ENCODE measurements around the gene SPECC1. TPM values are rescaled to one million over a fixed set of nuclear protein-coding genes. Genes with fewer than 3 reads are reported as not detected.

Gene SPECC1
- total and polyA plus RNA-seq, 2 of the 13 experiments (the other 11 are each of a cell fraction or from before 2014, with no cell fraction given) = 2.3 to 6.9 TPM

GRCh38 chr17:20094777-20095176 is 85.6 kb downstream of the SPECC1 start:
- ATAC-seq = no peak
- POLR2A ChIA-PET = interaction anchor here (1.0 kb wide), 1 partner anchor 102 kb away, joined by 4 read pairs; no protein-coding TSS in a partner anchor
- no peak for TF ChIP-seq MED13 (CRISPR knock-in tag; IDR thresholded peaks at IDR 0.05)
- no peak for TF ChIP-seq ZBTB4 (CRISPR knock-in tag; IDR thresholded peaks at IDR 0.05; ENCODE audit: borderline replicate concordance)
- no peak for TF ChIP-seq RBM22 (optimal IDR thresholded peaks at IDR 0.05; ENCODE audit: low read length)
- no peak for TF ChIP-seq ZBED4 (CRISPR knock-in tag; IDR thresholded peaks at IDR 0.05; ENCODE audit: borderline replicate concordance)
- no peak for TF ChIP-seq ZBTB38 (CRISPR knock-in tag; IDR thresholded peaks at IDR 0.05)
- no peak for TF ChIP-seq ZNF230 (CRISPR knock-in tag; IDR thresholded peaks at IDR 0.05)
- no peak for TF ChIP-seq RNF219 (CRISPR knock-in tag; IDR thresholded peaks at IDR 0.05)
- no peak for TF ChIP-seq ZNF674 (CRISPR knock-in tag; IDR thresholded peaks at IDR 0.05; ENCODE audit: low read depth)
- no peak for TF ChIP-seq ZNF562 (CRISPR knock-in tag; IDR thresholded peaks at IDR 0.05; ENCODE audit: borderline replicate concordance)
- TF ChIP-seq NR0B2 (CRISPR knock-in tag; IDR thresholded peaks at IDR 0.05) = no peak
- TF ChIP-seq SNAPC2 (CRISPR knock-in tag; IDR thresholded peaks at IDR 0.05) = no peak
- no peak for TF ChIP-seq DBP (CRISPR knock-in tag; IDR thresholded peaks at IDR 0.05; ENCODE audit: not compliant biosample characterization)

More at GRCh38 chr17:20094777-20095176, 85.6 kb downstream of the SPECC1 start:
- CTCF ChIA-PET (ENCODE audit: low intra/inter-chr PET ratio, low total read pairs) = interaction anchor here (1.3 kb wide), 1 partner anchor 102 kb away, joined by 5 read pairs; no protein-coding TSS in a partner anchor
- WGBS (ENCODE audit: low lambda C conversion rate) = 46% methylated on average over 1 of the region's 1 CpG
- no TSS peak for BruUV-seq (replicated peaks)
- H3K79me2 ChIP-seq (ENCODE audit: insufficient read depth, low read length) = no peaks in the 10 kb centered on the region
- no peak overlapping the region for H3K27ac ChIP-seq (ENCODE audit: extremely low read length, insufficient read depth, low read length)
- no peak for DNase-seq (ENCODE audit: low spot score)
- no peak overlapping the region for H3K4me2 ChIP-seq (ENCODE audit: low read depth, low read length)
- H3K9me3 ChIP-seq (ENCODE audit: low read length) = no peaks in the 10 kb centered on the region
- H3K36me3 ChIP-seq (replicated peaks in 1 of 2; ENCODE audit: control insufficient read depth in 1 of 2, insufficient read depth in 2 of 2, low read length in 2 of 2) = no peaks in the 10 kb centered on the region
- H3K27me3 ChIP-seq (ENCODE audit: control insufficient read depth in 1 of 2, insufficient read depth in 2 of 2, low read length in 2 of 2) = peaks cover 6 to 37% of the 10 kb centered on the region in 2 experiments; a peak in 4 of 5 replicates
- H4K20me1 ChIP-seq (ENCODE audit: insufficient read depth, low read length) = no peaks in the 10 kb centered on the region
- H2AFZ ChIP-seq (ENCODE audit: low read length) = no peak overlapping the region
- no peak for FAIRE-seq
- no peak overlapping the region for H3K9ac ChIP-seq (ENCODE audit: insufficient read depth, low read depth, low read length)
- no peaks in the 10 kb centered on the region for H3K4me1 ChIP-seq (ENCODE audit: insufficient read depth, low read length)
- H3K4me3 ChIP-seq (replicated peaks in 1 of 3; ENCODE audit: insufficient read depth in 1 of 3, low read depth in 2 of 3, low read length in 3 of 3) = no peak overlapping the region
- intact Hi-C loops (cut with micrococcal nuclease; ENCODE audit: unreplicated experiment) = loop anchor here (1.0 kb wide), 1 partner anchor 101 kb away; no protein-coding TSS in a partner anchor
- in situ Hi-C loops (cut with HindIII; ENCODE audit: extremely low pct_ligation_motif_present, low pct_unique_long_range_greater_than_20kb) = no loop called here
